HG02623 (cell line): ENCODE data around the gene CACNA1I.

ENCODE experiments used
- ATAC-seq: cut with Tn5 transposase; IDR thresholded peaks from one replicate; pipeline ENCODE4 v1.9.1; 2021; ENCODE audit warnings: moderate library complexity; ENCODE audit not compliant: unreplicated experiment

CACNA1I gene

GRCh38 chr22:39535357-39535725 lies 35.2 kb upstream of the CACNA1I start:
- no peak for ATAC-seq

- ATAC-seq = no peak
These were observed 34.6 kb upstream of the CACNA1I start for GRCh38 chr22:39535831-39536449.

DNA sequence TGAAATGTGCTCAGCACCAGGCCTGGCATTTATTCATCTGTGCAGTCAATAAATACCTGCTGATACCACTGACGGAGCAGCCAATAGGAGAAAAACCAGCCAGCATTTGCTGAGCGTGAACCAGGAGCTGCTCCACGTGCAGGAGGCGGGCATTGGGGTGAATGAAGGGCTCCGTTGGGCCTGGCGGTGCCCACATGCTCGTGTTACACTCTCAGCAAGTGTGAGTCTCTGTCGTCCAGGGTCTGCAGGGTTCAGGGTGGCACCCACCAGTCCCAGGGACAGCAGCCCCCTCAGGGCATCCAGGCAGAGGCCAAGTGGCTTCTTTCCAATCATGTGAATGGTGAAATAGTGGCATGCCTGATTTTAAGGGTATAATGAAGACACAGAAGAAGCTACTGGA lies 33.8 kb upstream of the CACNA1I start:
- ATAC-seq = no peak

DNA sequence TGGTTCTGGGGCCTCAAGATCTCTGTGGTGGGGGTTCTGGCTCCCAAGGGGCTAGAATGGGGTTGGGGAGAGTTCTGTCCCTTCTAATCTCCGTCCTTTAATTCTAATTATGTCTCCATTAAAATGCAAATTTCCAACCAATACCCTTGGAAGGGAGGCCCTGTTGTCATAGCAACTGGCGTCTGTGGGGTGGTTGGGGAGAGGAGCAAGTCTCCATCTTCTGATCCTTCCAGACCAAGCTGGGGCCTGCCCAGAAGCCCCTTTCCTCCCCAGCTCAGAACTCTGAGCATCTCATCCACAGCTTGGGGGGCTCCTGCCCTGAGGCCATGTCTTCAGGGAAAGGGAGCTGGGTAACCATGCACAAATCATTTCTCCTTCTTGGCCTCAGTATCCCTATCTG lies 32.6 kb upstream of the CACNA1I start:
- no peak for ATAC-seq

DNA sequence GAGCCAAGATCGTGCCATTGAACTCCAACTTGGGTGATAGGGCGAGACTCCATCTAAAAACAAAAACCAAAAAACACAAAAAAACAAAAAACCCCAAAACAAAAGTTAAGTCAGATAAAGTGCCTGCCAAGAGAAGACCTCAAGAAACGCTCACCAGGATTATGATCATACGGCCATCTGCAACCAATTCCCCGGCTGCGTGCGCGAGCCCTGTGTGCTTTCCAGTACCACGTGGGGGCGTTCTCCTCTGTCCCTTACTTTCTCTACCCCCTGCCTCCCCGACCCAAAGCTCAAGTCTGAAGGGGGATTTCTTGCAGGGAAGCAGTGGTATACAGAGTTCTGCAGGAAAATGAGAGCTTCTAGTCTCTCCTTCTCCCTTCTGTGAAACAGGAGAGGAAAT lies 27.5 kb upstream of the CACNA1I start:
- ATAC-seq = no peak

DNA sequence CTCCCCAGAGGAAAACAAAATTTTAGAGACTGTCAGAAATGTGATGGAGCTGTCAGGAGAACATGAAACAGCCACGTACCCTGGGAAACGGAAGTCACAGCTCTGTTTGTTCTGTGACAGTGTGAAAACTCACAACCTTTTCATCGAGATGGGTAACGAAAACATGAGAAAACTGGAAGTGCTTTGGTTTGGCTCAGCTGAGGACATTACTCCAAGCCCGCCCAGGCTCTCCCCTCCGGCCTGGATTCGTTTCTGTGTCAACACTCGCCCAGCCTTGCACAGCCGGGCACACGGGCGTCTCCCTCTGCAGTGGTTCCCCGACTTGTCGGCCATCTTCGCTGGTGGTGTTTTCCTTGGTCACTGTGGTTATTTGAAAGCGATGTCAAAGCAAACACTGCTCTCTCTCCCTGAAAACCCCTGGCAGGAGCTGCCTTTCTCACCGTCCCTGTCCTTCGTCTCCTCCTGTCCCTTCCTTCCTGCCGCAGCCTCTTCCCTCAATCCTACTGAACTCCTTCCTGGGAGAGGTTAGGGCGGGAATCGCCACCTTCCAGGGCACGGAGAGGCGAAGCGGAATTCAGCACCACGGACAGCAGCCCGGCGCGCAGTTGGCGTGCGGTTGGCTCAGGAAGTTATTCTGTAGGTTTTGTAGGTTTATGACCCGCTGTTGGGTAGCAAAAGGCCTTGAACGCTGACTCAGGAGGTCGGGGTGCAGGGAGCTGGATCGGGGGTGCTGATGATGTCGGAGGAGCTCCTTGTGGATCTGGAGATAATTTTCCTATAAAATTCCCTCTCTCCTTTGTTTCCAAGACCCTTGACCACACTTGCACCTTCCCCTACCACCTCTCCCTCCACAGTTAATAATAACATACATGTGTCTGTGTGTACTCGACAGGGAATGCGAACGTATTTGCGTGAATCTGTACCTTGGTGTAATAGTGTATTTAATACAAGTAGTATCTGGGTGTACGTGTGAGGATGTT lies 24.9 kb upstream of the CACNA1I start:
- no peak for ATAC-seq

DNA sequence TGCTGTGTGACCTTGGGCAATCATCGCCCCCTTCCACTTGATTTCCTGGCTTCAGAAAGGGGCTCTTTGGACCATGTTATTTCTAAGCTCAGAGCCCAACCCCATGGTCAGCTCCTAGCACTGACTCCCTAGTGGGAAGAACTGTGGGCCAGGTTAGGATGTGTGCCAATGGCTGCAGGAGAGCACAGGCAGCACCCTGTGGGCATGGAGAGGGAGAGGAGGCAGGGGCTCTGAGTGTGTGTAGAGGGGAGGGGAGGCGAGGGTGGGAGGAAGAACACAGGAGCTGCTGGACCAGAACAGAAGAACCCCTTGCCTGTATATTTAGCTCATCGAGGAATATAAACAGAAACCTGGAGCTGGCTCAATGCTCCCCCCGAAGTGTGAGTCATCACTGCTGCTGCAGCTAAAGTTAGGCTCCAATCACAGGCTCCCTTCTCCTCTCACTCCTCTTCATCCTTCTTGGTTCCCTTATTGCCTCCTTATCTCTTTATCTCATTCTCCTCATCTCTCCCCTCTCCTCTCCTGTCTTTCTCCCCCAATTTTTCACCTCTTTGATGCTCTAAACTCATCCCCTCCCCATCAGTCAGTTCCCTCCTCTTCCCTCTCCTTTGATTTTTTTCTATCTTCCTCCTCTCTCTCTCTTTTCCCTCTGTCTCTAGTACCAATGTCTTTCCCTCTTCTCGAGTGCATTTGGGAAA lies 23.5 kb upstream of the CACNA1I start:
- no peak for ATAC-seq

DNA sequence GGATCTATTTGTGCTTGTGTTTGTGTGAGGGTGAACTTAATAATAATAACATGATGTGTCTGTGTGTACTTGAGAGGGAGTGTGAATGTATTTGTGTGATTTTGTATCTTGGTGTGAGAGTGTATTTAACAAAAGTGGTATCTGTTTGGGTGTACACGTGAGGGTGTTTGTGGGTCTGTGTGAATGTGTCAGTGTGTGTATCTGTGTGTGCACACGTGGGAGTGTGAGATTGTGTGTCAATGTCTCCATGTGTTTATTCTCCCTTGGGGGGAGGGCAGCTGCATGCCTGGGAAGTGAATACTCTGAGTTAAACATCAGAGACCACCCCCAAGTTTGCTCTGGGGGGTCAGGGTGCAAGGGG lies 23.0 kb upstream of the CACNA1I start:
- ATAC-seq = no peak

DNA sequence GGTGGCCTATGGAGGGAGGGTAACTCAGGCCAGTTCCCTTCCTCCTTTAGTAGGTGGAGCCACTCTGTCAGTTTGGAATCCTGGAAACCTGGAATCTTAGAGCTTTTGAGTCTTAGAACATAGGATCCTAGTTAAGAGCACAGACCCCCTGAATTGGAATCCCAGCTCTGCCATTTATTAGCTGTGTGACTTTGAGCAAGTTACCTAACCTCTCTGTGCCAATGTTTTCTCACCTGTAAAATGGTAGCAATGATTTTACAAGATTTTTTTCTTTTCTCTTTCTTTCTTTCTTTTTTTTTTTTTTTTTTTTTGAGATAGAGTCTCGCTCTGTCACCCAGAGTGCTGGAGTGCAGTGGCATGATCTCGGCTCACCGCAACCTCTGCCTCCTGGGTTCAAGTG lies 17.1 kb upstream of the CACNA1I start:
- no peak for ATAC-seq

- ATAC-seq = no peak
These were observed 16.4 kb upstream of the CACNA1I start for GRCh38 chr22:39554151-39554550.

DNA sequence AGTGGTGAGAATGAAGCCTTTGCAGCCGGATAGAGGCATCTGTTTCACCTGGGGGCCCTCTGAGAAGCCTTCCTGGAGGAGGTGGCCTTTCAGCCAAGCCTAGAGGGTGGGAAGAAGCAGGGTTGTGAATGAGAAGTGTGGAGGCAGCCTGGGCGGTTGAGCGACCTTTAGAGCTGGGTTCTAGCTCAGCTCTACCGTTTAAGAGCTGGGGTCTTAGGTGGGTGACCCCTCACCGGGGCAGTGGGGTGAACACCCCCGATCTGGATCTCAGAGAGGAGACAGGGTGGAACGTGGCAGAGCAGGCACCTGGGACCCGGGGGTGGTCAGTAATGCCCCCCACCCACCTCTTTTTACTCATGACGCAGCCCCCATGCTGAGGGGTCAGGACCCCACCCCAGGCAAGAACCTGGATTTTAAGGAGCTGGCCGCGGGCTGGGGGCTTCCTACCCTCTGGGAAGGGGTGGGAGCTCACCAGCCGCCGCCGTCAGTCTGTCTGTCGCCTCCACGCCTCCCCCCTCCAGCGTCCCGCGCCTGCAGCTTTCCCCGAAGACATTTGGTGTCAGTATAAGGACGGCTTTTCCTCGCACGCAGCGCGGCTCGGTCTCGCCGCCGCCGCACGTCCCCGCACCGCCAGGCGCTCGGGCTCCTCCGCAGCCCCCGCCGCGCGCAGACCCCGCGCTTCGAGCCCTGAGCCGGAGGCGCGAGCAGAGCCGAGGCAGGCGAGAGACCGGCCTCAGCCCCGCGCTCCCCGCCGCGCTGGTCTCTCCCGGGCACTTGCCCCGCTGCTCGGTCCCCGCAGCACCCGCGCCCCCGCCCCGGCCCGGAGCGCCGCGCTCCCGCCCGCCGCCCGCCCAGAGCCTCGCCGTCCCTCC lies 13.3 kb upstream of the CACNA1I start:
- no peak for ATAC-seq

DNA sequence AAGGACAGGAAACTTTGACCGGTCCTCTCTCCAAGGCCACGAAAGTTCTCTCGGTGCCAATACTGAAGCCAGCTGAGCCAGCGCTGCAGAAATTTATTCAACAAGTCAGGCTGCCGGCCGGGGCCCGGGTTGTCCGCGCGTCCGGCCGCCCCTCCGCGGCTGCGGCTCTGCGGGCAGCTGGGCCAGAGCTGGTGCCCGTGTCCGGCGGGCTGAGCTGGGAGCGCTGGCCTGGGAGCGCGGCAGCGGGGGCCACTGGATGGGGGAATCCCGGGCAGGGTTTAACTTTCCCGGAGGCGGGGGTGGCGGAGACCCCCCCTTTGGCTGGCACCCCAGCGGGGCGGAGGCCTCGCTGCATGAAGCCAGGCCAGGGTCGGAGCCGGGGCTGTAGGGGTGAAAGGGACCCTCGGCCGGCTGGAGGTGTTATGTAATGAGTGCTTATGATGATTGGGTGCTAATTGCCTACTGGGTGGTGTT lies 12.3 kb upstream of the CACNA1I start:
- ATAC-seq = no peak

DNA sequence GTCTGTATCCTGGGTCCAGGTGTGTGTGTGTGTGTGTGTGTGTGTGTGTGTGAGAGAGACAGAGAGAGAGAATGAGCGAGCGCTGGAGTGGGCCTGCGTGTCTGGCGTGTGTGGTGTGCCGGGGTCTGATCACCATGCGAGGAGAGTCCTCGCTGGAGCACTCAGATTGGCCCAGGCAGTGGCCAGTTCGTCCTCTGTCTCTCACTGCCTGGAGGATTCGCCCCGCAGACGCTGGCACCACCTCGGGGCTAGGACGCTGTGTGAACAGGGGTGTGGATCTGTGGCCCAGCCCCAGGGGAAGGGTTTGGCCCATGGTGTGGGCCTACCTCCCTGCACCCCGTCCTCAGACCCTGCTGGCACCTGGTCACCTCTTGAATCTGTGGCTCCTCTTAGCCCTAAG lies 11.6 kb upstream of the CACNA1I start:
- no peak for ATAC-seq

GRCh38 chr22:39559456-39560105 lies 11.0 kb upstream of the CACNA1I start:
- no peak for ATAC-seq

- ATAC-seq = no peak
These were observed 10.4 kb upstream of the CACNA1I start for GRCh38 chr22:39560127-39560526.

DNA sequence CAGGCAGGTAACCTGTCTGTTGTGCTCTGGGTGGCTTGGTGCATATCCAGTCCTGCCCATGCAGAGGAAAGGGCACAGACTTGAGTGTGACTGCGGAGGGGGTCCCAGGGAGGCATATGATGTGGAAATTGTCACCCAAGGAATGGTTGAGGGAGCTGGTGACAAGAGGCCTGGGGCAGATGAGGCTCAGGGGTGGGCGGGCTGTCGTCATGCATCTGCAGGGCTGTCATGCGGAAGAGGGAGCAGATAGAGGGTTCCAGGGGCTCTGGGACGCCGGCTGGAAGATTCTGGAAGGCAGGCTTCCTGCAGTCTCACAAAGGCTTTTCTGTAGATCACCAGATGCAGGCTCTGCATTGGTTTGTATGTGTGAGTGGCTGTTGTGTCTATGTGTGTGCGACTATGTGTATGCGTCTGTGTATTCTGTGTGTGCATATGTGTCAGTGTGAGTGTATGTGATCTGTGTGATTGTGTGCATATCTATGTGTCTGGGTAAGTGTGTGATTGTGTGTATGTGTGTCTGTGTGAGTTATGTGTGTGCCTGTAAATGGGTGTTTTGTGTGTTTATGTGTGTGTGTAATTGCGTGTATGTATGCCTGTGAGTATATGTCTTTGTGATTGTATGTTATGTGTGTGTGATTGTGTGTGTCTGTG lies 7.6 kb upstream of the CACNA1I start:
- no peak for ATAC-seq

DNA sequence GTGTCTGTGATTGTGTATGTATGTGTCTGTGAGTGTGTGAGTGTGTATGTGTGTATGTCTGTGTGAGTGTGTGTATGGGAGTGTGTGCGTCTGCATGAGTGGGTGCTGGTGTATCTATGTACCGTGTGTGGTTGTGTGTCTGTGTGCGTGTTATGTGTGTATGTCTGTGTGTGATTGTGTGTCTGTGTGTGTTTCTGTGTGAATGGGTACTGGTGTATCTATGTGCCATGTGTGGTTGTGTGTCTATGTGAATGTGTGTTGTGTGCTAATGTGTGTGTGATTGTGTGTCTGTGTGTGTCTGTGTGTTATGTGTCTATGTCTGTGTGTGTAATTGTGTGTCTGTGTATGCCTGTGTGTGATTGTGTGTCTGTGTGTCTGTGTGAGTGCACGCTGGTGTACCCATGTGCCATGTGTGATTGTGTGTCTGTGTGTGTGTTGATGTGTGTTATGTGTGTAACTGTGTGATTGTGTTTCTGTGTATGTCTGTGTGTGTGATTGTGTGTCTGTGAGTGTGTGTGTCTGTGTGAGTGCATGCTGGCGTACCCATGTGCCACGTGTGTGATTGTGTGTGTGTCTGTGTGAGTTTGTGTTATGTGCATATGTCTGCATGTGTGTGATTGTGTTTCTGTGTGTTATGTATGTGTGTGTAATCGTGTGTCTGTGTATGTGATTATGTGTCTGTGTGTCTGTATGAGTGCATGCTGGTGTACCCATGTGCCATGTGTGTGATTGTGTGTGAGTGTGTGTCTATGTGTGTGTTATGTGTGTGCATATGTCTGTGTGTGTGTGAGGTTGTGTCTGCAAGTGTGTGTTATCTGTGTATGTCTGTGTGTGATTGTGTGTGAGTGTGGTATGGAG lies 6.8 kb upstream of the CACNA1I start:
- no peak for ATAC-seq

- no peak for ATAC-seq
These were observed 5.1 kb upstream of the CACNA1I start for GRCh38 chr22:39565414-39565944.
